WTC11 (cell line): ENCODE measurements around the gene SPP1.

ENCODE experiments used
- ATF3 ChIP-seq: sonication (generic); formaldehyde crosslinking; conservative IDR thresholded peaks from 2 replicates; pipeline ENCODE4 v1.8.1; 2022; ENCODE audit warnings: mild to moderate bottlenecking, missing genetic modification reagents
- CTCF ChIP-seq: fragments of 200-600 bp; IDR thresholded peaks from 2 replicates; pipeline ENCODE4 v1.8.0; 2022; ENCODE audit warnings: antibody characterized with exemption
- E2F5 ChIP-seq: sonication (generic); formaldehyde crosslinking; IDR thresholded peaks from 2 replicates; pipeline ENCODE4 v1.8.1; 2022; ENCODE audit warnings: mild to moderate bottlenecking, moderate library complexity, missing genetic modification reagents
- HMGXB4 ChIP-seq: sonication (generic); formaldehyde crosslinking; IDR thresholded peaks from 2 replicates; pipeline ENCODE4 v1.8.1; 2023; ENCODE audit warnings: mild to moderate bottlenecking, moderate library complexity, missing genetic modification reagents
- MAX ChIP-seq: sonication (generic); formaldehyde crosslinking; IDR thresholded peaks from 2 replicates; pipeline ENCODE4 v1.8.0; 2022; ENCODE audit warnings: mild to moderate bottlenecking, missing genetic modification reagents
- MXD4 ChIP-seq: fragments of 250-450 bp; sonication (Bioruptor Pico); IDR thresholded peaks from 2 replicates; pipeline ENCODE4 v1.8.0; 2021; ENCODE audit warnings: mild to moderate bottlenecking, moderate library complexity, borderline replicate concordance
- SMAD4 ChIP-seq: sonication (generic); formaldehyde crosslinking; IDR thresholded peaks from 2 replicates; pipeline ENCODE4 v1.8.0; 2022; ENCODE audit warnings: mild to moderate bottlenecking, missing genetic modification reagents
- ZNF121 ChIP-seq: sonication (generic); formaldehyde crosslinking; IDR thresholded peaks from 2 replicates; pipeline ENCODE4 v1.8.0; 2023; ENCODE audit warnings: missing genetic modification reagents
- ZNF416 ChIP-seq: fragments of 250-450 bp; sonication (Bioruptor Pico); IDR thresholded peaks from 2 replicates; pipeline ENCODE4 v1.9.0; 2021; ENCODE audit warnings: mild to moderate bottlenecking, inconsistent platforms

- no peak for TF ChIP-seq ZNF416 (CRISPR knock-in tag)
- no peak for TF ChIP-seq CTCF
- no peak for TF ChIP-seq ZNF121 (CRISPR knock-in tag)
- no peak for TF ChIP-seq ATF3 (CRISPR knock-in tag)
- no peak for TF ChIP-seq SMAD4 (CRISPR knock-in tag)
- no peak for TF ChIP-seq MAX (CRISPR knock-in tag)
- TF ChIP-seq HMGXB4 = no peak
- no peak for TF ChIP-seq MXD4 (CRISPR knock-in tag)
- no peak for TF ChIP-seq E2F5 (CRISPR knock-in tag)
These were observed 52.4 kb downstream of the SPP1 start for GRCh38 chr4:88027611-88028608.
